ENCODE data around the gene PI4KA. TPM values are rescaled to one million over a fixed set of nuclear protein-coding genes. Genes with fewer than 3 reads are reported as not detected.
"Not testable (repeated sequence)": the region's sequence is repeated elsewhere in the genome, so short reads cannot be mapped to it uniquely, and the experiment has no call there.

Gene PI4KA
- total and polyA plus RNA-seq, 5 donors from 2014 or later: 38.9 to 182 (median 44.5) TPM

- peaks cover 38% of the 10 kb centered on the region for H3K36me3 Mint-ChIP-seq
- peaks cover 50% of the 10 kb centered on the region for H3K36me3 ChIP-seq (ENCODE audit: control insufficient read depth, insufficient read depth, low read length)
- H3K4me3 Mint-ChIP-seq: no peak overlapping the region
- H3K4me1 ChIP-seq (ENCODE audit: control insufficient read depth, insufficient read depth, low read length, poor library complexity, severe bottlenecking): no peaks in the 10 kb centered on the region
- peaks cover 0 to 1% (median 0%) of the 10 kb centered on the region in 4 donors for H3K4me1 Mint-ChIP-seq
- ATAC-seq (ENCODE audit: low read depth in 2 of 2) (no peak), DNase-seq (no peak)
- H3K9me3 Mint-ChIP-seq: no peaks in the 10 kb centered on the region
- H3K4me3 ChIP-seq (ENCODE audit: low read depth, low read length): no peak overlapping the region
- H3K27ac ChIP-seq (ENCODE audit: insufficient read depth, low read length, poor library complexity, severe bottlenecking): no peak overlapping the region
- H3K27me3 ChIP-seq (ENCODE audit: control insufficient read depth, insufficient read depth, low read length): no peaks in the 10 kb centered on the region
- no peaks in the 10 kb centered on the region for H3K27me3 Mint-ChIP-seq
- H3K9me3 ChIP-seq (ENCODE audit: control insufficient read depth in 2 of 2, low read length in 2 of 2): no peaks in the 10 kb centered on the region
- peak overlapping the region in 2 of 3 donors; percentile 6 to 78 for H3K27ac Mint-ChIP-seq
Observed at GRCh38 chr22:20724676-20725454, 133.7 kb downstream of the PI4KA start.

GRCh38 chr22:20721409-20722218 is 137.0 kb downstream of the PI4KA start:
- H3K4me1 ChIP-seq (ENCODE audit: control insufficient read depth, insufficient read depth, low read length, poor library complexity, severe bottlenecking): no peaks in the 10 kb centered on the region
- peaks cover 19% of the 10 kb centered on the region for H3K36me3 ChIP-seq (ENCODE audit: control insufficient read depth, insufficient read depth, low read length)
- H3K4me3 ChIP-seq (ENCODE audit: low read depth, low read length): no peak overlapping the region
- H3K9me3 ChIP-seq (ENCODE audit: control insufficient read depth in 2 of 2, low read length in 2 of 2): no peaks in the 10 kb centered on the region
- H3K27ac ChIP-seq (ENCODE audit: insufficient read depth, low read length, poor library complexity, severe bottlenecking): no peak overlapping the region
- DNase-seq (no peak), ATAC-seq (ENCODE audit: low read depth in 2 of 2) (peak in 1 of 2 donors; percentile 28)
- Mint-ChIP-seq H3K4me3 (peak overlapping the region in 1 of 4 donors; percentile 15), H3K27me3 (no peaks in the 10 kb centered on the region), H3K4me1 (no peaks in the 10 kb centered on the region), H3K27ac (peak overlapping the region; percentile 26 to 67 (median 48)), H3K36me3 (peaks cover 12% of the 10 kb centered on the region), H3K9me3 (no peaks in the 10 kb centered on the region)
- no peaks in the 10 kb centered on the region for H3K27me3 ChIP-seq (ENCODE audit: control insufficient read depth, insufficient read depth, low read length)

GRCh38 chr22:20720692-20721408 is 137.8 kb downstream of the PI4KA start:
- no peaks in the 10 kb centered on the region for H3K4me1 Mint-ChIP-seq
- H3K36me3 Mint-ChIP-seq: peaks cover 9% of the 10 kb centered on the region
- no peak for DNase-seq
- no peak for ATAC-seq (ENCODE audit: low read depth in 2 of 2)
- Histone ChIP-seq H3K27me3 (ENCODE audit: control insufficient read depth, insufficient read depth, low read length) (no peaks in the 10 kb centered on the region), H3K27ac (ENCODE audit: insufficient read depth, low read length, poor library complexity, severe bottlenecking) (no peak overlapping the region), H3K9me3 (ENCODE audit: control insufficient read depth in 2 of 2, low read length in 2 of 2) (no peaks in the 10 kb centered on the region), H3K36me3 (ENCODE audit: control insufficient read depth, insufficient read depth, low read length) (peaks cover 12% of the 10 kb centered on the region), H3K4me3 (ENCODE audit: low read depth, low read length) (no peak overlapping the region), H3K4me1 (ENCODE audit: control insufficient read depth, insufficient read depth, low read length, poor library complexity, severe bottlenecking) (no peaks in the 10 kb centered on the region)
- H3K27me3 Mint-ChIP-seq: no peaks in the 10 kb centered on the region
- no peaks in the 10 kb centered on the region for H3K9me3 Mint-ChIP-seq
- H3K4me3 Mint-ChIP-seq: no peak overlapping the region
- no peak overlapping the region for H3K27ac Mint-ChIP-seq

- H3K9me3 ChIP-seq (ENCODE audit: control insufficient read depth in 2 of 2, low read length in 2 of 2); H3K27ac Mint-ChIP-seq; H3K27me3 ChIP-seq (ENCODE audit: control insufficient read depth, insufficient read depth, low read length); H3K9me3 Mint-ChIP-seq; H3K4me1 Mint-ChIP-seq; H3K27me3 Mint-ChIP-seq; H3K36me3 Mint-ChIP-seq; H3K4me1 ChIP-seq (ENCODE audit: control insufficient read depth, insufficient read depth, low read length, poor library complexity, severe bottlenecking); H3K4me3 ChIP-seq (ENCODE audit: low read depth, low read length); DNase-seq; H3K27ac ChIP-seq (ENCODE audit: insufficient read depth, low read length, poor library complexity, severe bottlenecking); H3K4me3 Mint-ChIP-seq; ATAC-seq (ENCODE audit: low read depth in 2 of 2): not testable (repeated sequence)
- peaks cover 12% of the 10 kb centered on the region for H3K36me3 ChIP-seq (ENCODE audit: control insufficient read depth, insufficient read depth, low read length)
Observed at GRCh38 chr22:20718727-20719126, 139.9 kb downstream of the PI4KA start.

- not testable (repeated sequence) for H3K4me1 Mint-ChIP-seq; H3K4me3 Mint-ChIP-seq; DNase-seq; H3K9me3 ChIP-seq (ENCODE audit: control insufficient read depth in 2 of 2, low read length in 2 of 2); ATAC-seq (ENCODE audit: low read depth in 2 of 2); H3K27me3 ChIP-seq (ENCODE audit: control insufficient read depth, insufficient read depth, low read length); H3K36me3 Mint-ChIP-seq; H3K27ac Mint-ChIP-seq; H3K9me3 Mint-ChIP-seq; H3K4me1 ChIP-seq (ENCODE audit: control insufficient read depth, insufficient read depth, low read length, poor library complexity, severe bottlenecking); H3K27me3 Mint-ChIP-seq; H3K4me3 ChIP-seq (ENCODE audit: low read depth, low read length); H3K27ac ChIP-seq (ENCODE audit: insufficient read depth, low read length, poor library complexity, severe bottlenecking)
- peaks cover 12% of the 10 kb centered on the region for H3K36me3 ChIP-seq (ENCODE audit: control insufficient read depth, insufficient read depth, low read length)
Observed at GRCh38 chr22:20717981-20718380, 140.6 kb downstream of the PI4KA start.

GRCh38 chr22:20717213-20717866 is 141.3 kb downstream of the PI4KA start:
- not testable (repeated sequence) for H3K9me3 Mint-ChIP-seq; H3K27me3 ChIP-seq (ENCODE audit: control insufficient read depth, insufficient read depth, low read length); DNase-seq; H3K4me3 ChIP-seq (ENCODE audit: low read depth, low read length); H3K27ac Mint-ChIP-seq; H3K4me1 Mint-ChIP-seq; ATAC-seq (ENCODE audit: low read depth in 2 of 2); H3K27ac ChIP-seq (ENCODE audit: insufficient read depth, low read length, poor library complexity, severe bottlenecking); H3K4me3 Mint-ChIP-seq; H3K9me3 ChIP-seq (ENCODE audit: control insufficient read depth in 2 of 2, low read length in 2 of 2); H3K36me3 Mint-ChIP-seq; H3K4me1 ChIP-seq (ENCODE audit: control insufficient read depth, insufficient read depth, low read length, poor library complexity, severe bottlenecking); H3K27me3 Mint-ChIP-seq
- peaks cover 12% of the 10 kb centered on the region for H3K36me3 ChIP-seq (ENCODE audit: control insufficient read depth, insufficient read depth, low read length)

GRCh38 chr22:20713116-20713515 is 145.5 kb downstream of the PI4KA start:
- ATAC-seq (ENCODE audit: low read depth in 2 of 2); H3K36me3 Mint-ChIP-seq; H3K4me3 Mint-ChIP-seq; H3K4me1 Mint-ChIP-seq; H3K4me3 ChIP-seq (ENCODE audit: low read depth, low read length); H3K4me1 ChIP-seq (ENCODE audit: control insufficient read depth, insufficient read depth, low read length, poor library complexity, severe bottlenecking); H3K27me3 Mint-ChIP-seq; H3K9me3 Mint-ChIP-seq; DNase-seq; H3K27ac Mint-ChIP-seq; H3K36me3 ChIP-seq (ENCODE audit: control insufficient read depth, insufficient read depth, low read length); H3K27ac ChIP-seq (ENCODE audit: insufficient read depth, low read length, poor library complexity, severe bottlenecking); H3K9me3 ChIP-seq (ENCODE audit: control insufficient read depth in 2 of 2, low read length in 2 of 2); H3K27me3 ChIP-seq (ENCODE audit: control insufficient read depth, insufficient read depth, low read length): not testable (repeated sequence)
